CD4-positive, alpha-beta T cell treated with Interleukin-10 for 1 hour (primary cell): ENCODE results near the gene KRTAP12-3.

Experiments
- DNase-seq: peaks from one replicate; pipeline ENCODE4 v3.0.0-alpha.2; 2020

The KRTAP12-3 gene

DNA sequence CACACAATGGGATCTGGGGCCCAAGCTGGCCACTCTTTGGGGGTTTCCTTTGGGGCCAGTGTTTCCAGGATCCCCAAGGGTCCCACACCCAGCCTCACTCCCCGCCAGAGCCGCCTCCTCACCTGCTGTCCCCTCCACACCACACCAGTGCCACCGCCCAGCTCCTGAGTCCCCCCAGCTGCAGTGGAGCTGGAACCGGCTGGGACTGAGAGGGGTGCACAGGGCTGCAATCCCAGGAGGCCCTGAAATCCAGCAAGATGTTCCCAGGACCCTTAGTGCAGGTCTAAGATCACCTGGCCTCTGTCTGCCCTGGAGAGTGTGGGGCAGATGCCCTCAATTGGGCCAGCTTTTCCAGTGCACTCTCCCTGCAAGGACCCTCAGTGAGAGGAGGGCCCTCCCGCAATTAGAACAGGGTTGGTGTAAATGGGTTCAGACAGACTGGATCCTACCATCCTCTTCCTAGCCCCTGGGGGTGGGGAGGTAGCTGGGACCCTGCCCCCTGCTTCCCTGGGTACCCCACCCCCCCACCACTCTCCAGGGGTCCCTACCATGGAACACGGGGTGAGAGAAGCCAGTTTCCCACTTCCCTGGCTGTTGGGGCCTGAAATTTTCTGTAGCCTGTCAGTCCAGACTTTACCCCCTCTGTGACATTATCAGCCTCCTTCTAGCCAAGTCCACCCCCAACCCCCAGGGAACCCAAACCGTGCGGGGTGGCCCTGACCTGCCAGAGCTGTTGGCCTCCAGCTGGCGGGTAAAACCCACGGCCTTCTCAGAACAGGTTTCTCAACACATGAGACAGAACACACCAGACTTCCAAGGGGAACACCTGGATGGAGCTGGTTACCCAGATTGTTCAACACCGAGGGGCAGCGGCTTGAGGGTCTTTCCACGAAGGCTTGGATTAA lies 46.3 kb downstream of the KRTAP12-3 start:
- DNase-seq = no peak

DNA sequence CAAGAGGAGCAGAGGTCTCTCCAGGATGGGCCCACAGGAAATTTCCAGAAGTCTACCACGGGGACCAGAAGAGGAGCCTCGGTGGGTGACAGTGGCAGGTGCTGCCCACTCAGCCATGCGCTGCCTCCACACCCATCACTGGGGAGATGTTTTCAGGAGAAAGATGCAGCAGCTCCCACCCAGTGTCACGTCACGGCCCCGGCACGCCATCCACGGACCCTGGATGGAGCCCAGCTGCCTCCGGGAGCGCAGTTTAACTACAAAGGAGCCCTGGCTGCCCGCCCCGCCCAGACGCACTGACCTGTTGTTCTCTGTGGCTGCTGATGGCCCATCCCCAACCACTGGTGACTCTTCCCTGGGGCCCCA lies 46.9 kb downstream of the KRTAP12-3 start:
- DNase-seq = no peak

DNA sequence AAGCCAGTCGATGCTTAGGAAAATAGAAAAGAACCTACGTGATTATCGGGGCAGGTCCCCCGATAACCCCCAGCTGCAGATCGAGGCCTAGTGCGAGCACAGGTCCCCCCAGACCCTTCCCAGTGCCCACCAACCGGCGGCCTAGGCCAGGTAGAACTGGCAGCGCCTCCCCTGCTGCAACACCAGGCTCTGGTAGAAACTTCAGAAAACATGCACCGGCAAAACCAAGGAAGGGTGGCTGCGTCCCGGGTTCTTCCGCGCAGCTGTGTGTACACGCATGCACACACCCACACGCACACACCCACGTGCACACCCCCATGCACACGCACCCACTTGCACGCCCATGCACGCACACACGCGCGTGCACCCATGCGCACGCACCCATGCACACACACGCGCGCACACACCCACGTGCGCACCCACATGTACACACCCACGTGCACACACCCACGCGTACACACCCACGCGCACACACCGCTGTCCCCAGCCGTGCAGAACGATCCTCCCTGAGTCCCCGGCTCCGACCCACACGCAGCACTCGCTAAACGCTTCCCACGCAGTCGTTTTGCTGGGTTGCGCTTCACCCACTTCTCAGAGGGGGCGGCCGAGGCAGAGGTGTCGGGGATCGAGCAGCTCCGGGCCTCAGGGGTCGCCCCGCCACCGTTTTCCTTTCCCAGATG lies 48.4 kb downstream of the KRTAP12-3 start:
- no peak for DNase-seq

DNA sequence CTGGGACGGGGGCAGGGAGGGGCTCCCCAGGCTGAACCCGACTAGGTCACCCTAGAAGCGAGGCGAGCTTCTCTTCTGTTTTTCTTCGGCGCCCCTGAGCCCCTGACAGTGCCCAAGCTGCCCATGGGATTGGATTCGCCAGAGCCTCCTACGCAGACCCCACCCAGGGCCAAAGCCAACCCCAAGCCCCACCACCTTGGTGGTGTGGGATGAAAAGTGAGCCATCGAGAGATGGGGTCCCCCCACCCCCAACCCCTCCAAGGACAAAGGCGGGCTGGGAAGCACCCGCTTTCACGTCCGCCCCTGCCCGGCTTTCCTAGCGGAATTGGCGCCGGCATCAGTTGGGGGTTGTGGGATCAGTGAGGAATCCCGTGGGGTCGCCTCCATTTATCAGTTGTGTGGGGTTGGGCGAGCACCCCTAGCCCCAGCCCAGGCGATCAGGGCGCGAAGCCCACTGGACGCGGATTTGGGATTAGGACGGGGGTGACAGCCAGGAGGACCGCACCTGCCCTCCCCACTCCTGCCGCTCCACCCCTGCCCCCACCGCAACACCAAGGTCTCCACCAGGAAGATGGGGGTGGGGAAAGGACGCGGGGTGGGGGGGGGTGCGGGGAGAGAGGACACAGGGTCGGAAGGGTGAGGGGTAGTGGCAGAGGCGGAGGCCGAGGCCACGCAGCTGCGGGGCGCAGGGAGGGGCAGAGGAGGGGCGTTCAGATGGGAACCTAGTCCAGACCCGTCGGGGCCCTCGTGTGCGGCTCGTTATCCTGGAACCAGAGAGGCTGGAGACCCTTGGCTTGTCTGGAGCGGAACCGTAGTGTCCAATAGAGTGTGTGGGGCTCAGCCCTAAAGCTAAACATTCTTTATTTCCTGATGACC lies 49.2 kb downstream of the KRTAP12-3 start:
- DNase-seq = no peak
